Medulla oblongata (tissue), 1 donor: Measurements from ENCODE around the gene ITGB8.

ENCODE experiments used
- DNase-seq: peaks from one replicate; pipeline ENCODE4 v3.0.0-alpha.2; 2015; ENCODE audit errors: extremely low spot score

ITGB8 gene

GRCh38 chr7:20417675-20418382 is 87.1 kb downstream of the ITGB8 start:
- no peak for DNase-seq

DNA sequence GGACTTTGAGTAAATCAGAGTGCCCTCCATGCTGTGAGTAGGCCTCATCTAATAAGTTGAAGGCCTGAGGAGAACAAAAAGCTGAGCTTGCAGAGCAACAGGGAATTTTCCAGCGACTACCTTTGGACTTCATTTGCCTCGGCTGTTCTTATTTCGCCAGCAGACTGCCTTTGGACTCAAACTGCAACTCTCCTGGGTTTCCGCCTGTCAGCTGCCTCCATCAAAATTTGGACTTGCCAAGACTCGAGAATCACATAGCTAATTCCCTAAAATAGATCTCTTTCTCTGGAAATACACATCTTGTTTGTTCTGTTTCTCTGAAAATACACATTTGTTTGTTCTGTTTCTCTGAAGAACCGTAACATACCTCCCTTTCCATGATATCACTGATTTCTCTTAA is 93.8 kb downstream of the ITGB8 start:
- DNase-seq: no peak

DNA sequence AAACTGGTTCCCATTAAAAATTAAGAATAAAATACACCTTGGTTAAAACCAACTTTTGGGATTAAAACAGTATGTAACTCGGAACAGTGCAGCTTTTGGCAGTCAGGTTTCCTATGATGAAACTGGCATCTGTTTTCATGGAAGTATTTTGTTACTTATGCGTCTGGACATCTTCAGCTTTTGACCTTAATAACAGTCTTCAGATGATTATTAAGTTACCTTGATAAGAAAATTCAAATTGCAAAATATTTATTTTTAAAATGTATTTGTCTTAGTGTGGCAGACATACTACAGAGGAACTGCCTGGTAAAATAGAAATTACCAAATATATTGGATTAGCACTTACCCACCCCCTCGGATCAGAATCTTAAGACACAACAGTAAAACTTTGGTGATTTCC is 100.0 kb downstream of the ITGB8 start:
- DNase-seq: no peak

DNA sequence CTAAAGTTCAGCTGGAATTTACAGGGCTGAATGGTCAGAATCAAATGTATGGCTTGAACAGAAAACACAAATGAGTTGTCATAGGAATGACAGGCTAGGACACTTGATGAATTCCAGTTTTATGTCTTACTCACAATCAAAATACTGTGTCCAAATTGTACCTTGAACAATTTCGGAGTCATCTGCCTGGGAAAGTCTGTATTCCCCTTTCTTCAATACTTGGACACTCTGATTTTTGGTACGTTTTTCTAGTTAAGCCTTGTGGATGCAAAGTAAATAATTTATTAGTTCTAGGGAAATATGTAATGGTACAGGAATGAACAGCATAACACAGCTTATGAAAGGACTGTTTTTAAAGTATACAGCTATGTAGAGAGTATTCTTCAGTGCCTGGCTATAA is 100.4 kb downstream of the ITGB8 start:
- no peak for DNase-seq

GRCh38 chr7:20432071-20432470 is 101.4 kb downstream of the ITGB8 start:
- no peak for DNase-seq

DNA sequence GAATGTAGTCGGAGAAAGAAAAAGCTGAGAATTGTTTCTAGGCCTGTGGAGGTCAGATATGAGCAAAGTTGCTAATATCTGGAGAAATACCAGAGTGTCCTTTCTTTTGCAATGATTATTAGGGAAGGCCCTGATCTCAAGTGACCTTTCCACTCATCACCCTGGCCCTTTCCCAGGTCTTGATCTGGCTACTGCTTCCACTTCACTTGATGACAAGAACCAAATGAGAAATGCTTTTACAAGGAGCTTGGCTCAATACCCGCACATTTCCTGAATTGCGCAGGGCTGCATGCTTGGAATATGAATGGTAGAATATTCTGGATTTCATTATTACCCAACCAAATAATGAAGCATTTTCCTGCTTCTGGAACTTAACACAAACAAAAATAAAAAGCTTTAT is 104.6 kb downstream of the ITGB8 start:
- peak; percentile 13 for DNase-seq

- no peak for DNase-seq
These were observed 107.5 kb downstream of the ITGB8 start for GRCh38 chr7:20438248-20438647.

GRCh38 chr7:20438694-20439376 is 108.1 kb downstream of the ITGB8 start:
- DNase-seq: peak; percentile 25

GRCh38 chr7:20439416-20440185 is 108.9 kb downstream of the ITGB8 start:
- DNase-seq: no peak

DNA sequence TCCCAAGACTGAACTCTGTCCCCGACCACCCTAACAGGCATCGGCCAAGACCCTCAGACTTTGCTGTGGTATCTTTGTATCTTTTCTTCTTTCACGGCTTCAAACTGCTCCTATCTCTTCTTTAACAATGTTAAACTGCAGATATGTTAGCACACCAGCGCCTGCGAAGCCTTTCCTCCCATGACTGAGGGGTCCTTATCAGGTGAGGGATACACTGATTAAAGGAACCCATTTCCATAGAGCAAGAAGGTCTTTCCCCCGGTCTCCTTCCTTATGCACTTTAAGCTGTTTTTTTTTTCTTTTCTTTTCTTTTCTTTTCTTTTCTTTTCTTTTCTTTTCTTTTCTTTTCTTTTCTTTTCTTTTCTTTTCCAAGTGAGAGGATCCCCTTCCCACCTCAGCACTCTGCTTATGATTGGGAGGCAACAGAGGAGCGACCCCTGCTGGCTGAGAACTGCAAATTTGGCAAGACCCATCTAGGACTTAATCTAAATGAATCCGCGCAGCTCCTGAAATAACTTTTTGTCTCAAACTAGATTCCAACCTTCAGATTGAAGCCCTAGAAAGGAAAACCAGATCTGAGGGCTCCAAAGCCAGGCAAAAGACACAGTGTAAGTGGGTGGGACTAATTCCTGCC is 109.9 kb downstream of the ITGB8 start:
- peak; percentile 22 for DNase-seq

GRCh38 chr7:20441346-20441745 is 110.6 kb downstream of the ITGB8 start:
- DNase-seq: no peak

GRCh38 chr7:20441991-20442441 is 111.3 kb downstream of the ITGB8 start:
- no peak for DNase-seq

DNA sequence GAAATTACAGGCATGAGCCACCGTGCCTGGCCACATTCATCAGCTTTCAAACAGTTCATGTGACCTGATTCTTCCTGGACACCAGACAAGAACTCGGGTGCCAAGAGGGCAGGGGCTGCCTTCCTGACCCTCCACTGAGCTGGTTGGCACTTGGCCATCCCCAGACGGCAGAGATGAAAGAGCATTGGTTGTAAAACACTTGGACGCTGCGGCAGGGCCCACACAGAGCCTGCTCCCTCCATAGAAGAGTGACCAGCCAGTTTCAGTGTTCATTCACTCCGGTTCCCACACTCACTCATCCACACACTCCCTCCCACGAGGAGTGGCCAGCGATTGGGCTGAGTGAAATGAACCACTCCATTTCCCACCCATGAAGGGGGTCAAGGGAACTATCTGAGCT is 112.3 kb downstream of the ITGB8 start:
- DNase-seq: no peak

- no peak for DNase-seq
These were observed 113.5 kb downstream of the ITGB8 start for GRCh38 chr7:20444030-20444800.

DNA sequence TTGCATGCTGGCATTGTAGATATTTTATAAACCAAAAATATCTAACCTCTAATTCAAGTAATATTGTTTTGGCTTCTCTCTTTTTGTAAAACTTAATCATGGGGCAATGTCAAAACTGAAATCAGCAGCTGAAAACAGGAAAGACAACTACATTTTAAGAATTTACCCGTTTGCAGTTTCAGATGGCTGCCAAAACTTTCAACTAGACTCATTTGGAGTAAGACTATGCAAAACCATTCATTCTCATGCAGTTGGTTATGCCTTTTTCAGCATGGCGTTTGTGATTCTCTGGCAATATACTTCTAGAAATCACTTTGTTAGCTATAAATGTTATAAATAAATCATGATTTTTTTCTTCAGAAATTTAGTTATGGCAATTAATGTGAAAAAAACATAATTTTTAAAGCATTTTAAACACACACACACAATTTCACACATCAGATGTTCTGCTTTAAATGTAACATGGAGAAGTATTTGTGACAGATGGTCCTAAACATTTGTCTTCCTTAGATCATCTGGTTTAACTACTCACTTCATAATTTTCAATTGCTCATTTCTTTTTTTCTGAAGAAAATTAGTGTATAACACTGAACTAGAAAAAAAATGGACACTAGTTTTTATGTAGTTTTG is 116.4 kb downstream of the ITGB8 start:
- DNase-seq: no peak

- DNase-seq: no peak
These were observed 118.5 kb downstream of the ITGB8 start for GRCh38 chr7:20449176-20449575.

- DNase-seq: no peak
These were observed 119.8 kb downstream of the ITGB8 start for GRCh38 chr7:20450536-20450935.

- no peak for DNase-seq
These were observed 123.5 kb downstream of the ITGB8 start for GRCh38 chr7:20454202-20454601.

DNA sequence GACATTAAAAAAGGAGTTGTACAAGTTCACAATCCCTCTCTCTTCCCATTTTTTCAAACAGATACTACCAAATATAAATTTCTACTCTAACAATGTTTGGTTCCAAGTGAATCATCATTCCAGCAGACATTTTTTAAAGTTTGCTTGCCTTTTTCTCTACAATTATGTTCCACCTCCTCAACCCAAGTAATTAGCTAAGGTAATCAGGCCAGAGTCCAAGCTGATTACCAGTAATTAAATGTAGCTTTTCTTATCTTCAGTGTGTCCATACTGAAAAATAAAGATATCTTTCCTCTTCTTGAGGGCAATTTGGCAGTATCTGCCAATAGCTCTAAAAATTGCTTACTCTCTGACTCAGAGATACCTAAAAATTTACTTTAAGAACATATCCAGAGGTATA is 126.0 kb downstream of the ITGB8 start:
- no peak for DNase-seq

- no peak for DNase-seq
These were observed 127.8 kb downstream of the ITGB8 start for GRCh38 chr7:20458521-20458920.

DNA sequence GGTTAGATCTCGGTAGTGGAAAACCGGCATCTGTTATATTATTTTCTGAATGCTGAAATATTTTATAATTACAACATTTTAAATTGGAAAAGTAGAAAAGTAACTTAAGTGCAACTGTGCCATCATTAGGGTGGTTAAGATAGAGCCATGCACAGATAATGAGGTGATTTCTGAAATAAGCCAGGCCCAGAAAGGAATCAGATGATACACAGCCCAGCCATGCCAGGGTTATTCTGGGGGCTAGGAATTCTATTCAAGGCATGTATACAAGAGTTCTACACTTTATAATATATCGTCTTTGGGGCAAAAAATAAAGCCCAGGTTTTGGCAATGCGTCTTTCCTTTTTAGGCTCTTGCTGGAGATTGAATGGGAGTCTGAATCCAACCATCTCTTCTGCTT is 128.7 kb downstream of the ITGB8 start:
- no peak for DNase-seq
